ENCODE measurements around the gene DCLK1.

DCLK1 gene

DNA sequence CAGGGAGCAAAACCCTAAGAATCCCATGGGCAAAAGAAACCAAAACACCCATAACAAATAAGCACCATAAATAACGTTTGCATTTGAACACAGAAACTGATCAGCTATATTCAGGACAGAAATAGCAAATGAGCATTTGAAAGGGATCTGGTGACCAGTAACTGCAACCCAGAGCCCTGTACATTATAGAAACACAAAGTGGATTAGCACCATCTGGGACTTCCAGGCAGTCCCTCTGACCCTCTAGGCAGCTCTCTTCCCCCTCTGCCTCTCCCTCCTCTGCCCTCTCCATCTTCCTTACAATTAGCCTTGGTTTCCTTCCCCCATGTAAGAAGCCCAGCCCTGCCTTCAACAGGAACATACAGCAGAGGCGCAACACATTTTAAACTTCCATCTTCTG, 215.0 kb downstream of the DCLK1 start:
- TF ChIP-seq, protein P1, sequence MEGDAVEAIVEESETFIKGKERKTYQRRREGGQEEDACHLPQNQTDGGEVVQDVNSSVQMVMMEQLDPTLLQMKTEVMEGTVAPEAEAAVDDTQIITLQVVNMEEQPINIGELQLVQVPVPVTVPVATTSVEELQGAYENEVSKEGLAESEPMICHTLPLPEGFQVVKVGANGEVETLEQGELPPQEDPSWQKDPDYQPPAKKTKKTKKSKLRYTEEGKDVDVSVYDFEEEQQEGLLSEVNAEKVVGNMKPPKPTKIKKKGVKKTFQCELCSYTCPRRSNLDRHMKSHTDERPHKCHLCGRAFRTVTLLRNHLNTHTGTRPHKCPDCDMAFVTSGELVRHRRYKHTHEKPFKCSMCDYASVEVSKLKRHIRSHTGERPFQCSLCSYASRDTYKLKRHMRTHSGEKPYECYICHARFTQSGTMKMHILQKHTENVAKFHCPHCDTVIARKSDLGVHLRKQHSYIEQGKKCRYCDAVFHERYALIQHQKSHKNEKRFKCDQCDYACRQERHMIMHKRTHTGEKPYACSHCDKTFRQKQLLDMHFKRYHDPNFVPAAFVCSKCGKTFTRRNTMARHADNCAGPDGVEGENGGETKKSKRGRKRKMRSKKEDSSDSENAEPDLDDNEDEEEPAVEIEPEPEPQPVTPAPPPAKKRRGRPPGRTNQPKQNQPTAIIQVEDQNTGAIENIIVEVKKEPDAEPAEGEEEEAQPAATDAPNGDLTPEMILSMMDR (conservative IDR thresholded peaks at IDR 0.05; ENCODE audit: low read depth, low read length) = no peak
- DNase-seq (ENCODE audit: low read depth) = no peak
- no peak overlapping the region for H3K4me3 ChIP-seq (ENCODE audit: low read depth, low read length)

DNA sequence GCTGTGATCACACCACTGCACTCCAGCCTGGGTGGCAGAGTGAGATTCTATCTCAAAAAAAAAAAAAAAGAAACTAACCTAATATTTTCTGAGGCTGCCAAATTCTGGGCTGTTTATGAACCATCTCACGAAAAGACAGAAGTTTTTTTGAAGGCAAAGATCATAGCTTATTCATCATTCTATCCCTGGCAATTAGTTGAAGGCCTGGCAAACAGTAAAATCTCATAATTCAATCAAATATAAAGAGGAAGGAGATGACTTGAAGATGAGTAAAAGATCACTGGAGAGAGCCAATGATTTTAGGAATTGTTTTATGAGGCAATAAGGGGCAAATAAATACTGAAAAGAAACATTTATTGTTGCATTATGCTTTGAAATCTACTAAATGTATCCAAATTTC, 216.5 kb downstream of the DCLK1 start:
- no peak overlapping the region for H3K4me3 ChIP-seq (ENCODE audit: low read depth, low read length)
- TF ChIP-seq, protein P1 (conservative IDR thresholded peaks at IDR 0.05; ENCODE audit: low read depth, low read length) = no peak
- DNase-seq (ENCODE audit: low read depth) = no peak

DNA sequence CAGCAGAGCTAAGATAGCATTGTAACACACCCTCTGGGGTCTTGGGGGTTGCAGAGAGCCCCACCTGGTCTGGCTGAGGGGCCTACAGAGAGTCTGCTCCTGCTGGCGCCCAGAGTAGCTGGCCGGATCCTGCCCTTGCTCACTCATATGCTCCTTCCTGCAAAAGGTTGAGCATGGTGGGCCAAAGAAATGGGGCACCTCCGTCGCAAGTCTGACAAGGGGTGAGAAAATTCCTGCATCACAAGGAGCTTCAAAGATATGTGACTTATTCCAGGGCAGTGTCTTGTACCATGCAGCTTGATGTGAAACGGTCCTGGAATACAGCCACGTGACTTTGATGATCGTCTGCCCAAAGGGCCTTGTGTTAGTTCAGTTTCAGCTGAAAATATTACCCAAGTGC, 218.3 kb downstream of the DCLK1 start:
- no peak overlapping the region for H3K4me3 ChIP-seq (ENCODE audit: low read depth, low read length)
- TF ChIP-seq, protein P1 (conservative IDR thresholded peaks at IDR 0.05; ENCODE audit: low read depth, low read length) = no peak
- no peak for DNase-seq (ENCODE audit: low read depth)

DNA sequence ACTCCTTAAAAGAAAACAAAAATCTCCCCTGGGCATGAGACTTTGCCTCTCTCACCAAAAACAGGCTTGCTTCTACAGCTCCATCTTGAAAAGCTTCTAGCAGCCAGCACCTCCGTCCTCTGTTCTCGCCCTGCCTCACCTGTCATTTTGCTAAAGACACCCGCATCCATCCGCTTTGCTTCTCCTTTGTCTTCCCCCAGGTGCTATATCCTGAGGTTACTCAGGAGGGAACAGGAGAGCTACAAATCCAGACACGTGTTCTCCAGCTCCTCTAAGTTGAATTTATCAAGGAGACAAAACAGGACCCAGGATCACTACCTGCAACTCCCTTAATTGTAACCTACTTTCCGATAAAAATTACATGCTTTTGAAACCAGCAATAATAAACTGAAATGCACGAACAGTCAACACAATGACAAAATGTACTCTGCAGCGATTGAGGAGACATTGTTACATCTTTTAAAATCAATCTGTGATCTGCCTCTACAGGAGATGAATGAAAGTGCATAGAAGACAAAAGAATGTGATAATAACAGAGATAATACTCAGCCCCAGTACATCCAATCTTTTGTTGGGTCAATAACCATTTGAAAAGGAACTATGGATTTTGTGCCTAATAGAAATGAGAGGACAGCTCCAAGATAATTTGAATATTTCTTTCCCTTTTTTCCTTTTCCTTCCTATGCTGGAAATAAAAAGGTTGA, 221.2 kb downstream of the DCLK1 start:
- TF ChIP-seq, protein P1 (conservative IDR thresholded peaks at IDR 0.05; ENCODE audit: low read depth, low read length) = no peak
- no peak for DNase-seq (ENCODE audit: low read depth)
- H3K4me3 ChIP-seq (ENCODE audit: low read depth, low read length) = no peak overlapping the region

DNA sequence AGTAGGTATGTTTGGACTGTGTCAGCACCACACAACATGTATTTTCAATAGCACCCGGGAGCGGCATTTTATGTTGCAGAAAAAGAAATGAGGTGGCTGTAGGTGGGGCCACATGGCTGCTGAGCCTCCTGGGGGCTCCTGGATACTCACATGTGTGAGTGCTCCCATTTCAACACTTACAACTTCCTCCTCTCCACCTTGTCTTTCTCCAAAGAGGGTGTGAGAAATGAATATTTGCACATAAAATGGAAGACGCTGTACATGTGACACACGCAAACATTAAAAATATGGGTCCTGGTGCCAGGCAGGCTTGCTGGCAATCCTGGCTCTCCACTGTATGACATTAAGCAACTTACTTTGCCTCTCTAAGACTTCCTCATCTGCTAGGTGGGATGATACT, 222.1 kb downstream of the DCLK1 start:
- no peak for DNase-seq (ENCODE audit: low read depth)
- no peak overlapping the region for H3K4me3 ChIP-seq (ENCODE audit: low read depth, low read length)
- TF ChIP-seq, protein P1 (conservative IDR thresholded peaks at IDR 0.05; ENCODE audit: low read depth, low read length) = no peak

DNA sequence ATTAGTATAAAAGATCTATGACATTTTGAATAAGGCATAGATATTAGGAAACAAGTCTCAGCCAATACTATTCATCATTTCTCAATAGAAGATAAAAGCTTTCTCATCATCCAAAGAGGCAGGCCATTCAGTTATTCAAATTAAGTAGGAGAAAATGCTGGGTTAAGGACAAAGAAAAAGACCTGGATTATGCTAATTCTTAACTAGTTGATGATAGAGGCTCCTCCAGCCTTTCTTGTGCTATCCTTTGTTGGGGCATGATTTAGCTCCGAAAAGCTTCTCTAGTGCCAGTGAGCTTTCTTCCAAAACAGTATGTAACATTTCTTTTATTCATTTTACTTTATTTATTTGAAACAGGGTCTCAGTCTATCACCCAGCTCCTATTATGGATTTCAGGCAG, 223.0 kb downstream of the DCLK1 start:
- H3K4me3 ChIP-seq (ENCODE audit: low read depth, low read length) = no peak overlapping the region
- DNase-seq (ENCODE audit: low read depth) = no peak
- TF ChIP-seq, protein P1 (conservative IDR thresholded peaks at IDR 0.05; ENCODE audit: low read depth, low read length) = no peak

DNA sequence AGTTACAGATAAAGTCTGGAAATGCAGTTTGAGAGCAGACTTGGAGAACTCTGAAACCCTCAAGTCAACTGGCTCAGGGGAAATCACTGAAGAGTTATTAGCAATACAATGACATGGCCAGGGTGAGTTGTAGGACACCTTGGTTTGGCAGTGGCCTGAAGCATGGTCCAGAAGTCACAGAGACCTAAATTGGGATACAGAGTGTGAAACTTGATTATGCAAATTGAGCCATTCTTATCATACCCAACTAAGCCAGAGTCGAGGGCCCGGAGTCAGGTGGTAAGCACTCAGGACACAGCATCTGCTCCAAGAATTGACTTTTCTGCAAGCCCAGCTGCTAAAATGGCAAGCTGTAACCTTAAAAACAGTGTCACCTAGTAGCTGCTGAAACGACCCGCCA, 224.5 kb downstream of the DCLK1 start:
- TF ChIP-seq, protein P1 (conservative IDR thresholded peaks at IDR 0.05; ENCODE audit: low read depth, low read length) = no peak
- H3K4me3 ChIP-seq (ENCODE audit: low read depth, low read length) = no peak overlapping the region
- DNase-seq (ENCODE audit: low read depth) = no peak
